Fibroblast of skin of right biceps (primary cell): Measurements from ENCODE around the gene FANCG.

ENCODE experiments used
- DNase-seq: peaks from one replicate; pipeline ENCODE4 v3.0.0-alpha.2; 2013

FANCG gene

DNA sequence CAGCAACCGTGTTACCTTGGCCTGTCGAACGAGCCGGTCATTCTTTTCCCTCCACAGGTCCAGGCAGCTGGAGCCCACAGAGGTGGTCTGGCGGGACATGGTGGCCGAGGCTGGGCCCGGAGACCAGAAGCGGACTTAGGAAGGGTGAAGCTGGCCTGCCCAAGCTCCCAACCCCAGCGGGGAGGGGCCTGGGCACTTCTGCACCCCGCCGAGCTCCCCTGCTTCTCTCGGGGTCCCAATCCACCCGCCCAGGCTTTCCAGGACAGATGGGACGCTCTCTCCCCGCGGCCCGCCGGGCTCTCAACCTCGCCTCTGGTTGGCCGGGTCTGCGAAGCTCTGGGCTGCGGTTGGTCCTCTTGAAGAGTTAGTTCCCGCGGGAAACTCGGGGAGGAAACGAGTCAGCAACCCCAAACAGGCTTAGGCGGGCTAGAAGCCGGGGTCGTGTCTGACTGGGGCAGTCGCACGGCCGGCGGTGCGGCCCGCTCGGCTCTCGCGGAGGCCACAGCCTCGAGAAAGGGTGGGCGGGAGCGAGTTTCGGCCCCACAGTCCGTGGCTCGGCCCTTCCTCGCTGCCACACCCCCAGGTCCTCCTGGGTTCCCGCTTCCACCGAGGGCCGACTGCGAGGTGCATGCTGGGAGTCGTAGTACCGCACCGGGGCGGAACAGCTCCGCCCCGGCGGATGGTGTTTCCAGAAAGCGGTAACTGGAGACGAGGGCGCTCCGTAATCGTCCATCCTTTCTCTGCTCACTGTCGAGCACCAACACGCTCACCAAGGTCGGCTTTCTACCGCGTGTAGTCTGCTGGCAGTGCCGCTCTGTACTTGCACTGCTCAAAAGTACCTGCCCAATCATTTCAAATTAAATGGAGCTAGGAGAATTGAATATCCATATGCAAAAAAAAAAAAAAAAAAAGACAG is at the start of gene FANCG:
Gene FANCG (minus strand): TSS at position 517 of the 916 bp plus-strand sequence. CDS start 418 bp downstream, at position 99.
- DNase-seq: peak; percentile 92

DNA sequence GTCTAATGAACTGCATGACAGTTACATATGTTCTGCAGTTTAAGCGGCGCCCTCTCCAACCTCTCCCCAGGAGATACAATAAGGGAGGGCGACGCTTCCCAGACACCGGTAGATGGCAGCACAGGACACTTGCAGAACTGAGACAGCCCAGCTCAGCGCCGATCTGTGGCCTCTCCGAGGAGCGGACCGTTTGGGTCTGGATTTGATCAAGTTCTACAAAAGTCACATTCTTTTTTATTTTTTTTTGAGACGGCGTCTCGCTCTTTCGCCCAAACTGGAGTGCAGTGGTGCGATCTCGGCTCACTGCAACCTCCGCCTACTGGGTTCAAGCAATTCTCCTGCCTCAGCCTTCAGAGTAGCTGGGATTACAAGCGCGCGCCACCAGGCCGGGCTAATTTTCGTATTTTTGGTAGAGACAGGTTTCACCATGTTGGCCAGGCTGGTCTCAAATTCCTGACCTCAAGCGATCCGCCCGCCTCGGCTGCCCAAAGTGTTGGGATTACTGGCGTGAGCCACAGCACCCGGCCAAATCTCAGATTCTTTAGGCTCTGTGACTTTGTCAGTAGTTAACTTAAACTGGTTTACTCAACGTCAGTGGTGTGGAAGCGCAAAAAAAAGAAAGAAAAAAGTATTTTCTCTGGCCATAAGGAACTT is 37.3 kb upstream of the FANCG start:
- DNase-seq: peak; percentile 93

DNA sequence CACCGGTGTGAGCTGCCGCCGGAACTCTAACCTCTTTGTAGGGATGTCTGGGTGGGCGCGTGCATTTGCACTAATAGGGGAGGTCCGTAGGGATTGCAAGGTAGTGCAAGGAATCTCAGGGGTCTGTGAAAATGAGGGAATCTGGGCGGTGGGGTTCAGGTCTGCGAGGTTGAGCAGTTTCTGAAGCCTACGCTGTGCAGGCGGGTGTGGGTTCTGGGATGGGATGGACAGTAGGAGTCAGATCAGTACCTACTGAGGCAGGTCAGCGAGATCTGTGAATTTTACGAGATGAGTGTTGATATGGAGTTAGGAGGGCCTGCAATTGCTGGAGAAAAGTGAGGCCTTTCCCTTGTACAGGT is 36.8 kb upstream of the FANCG start:
- no peak for DNase-seq

DNA sequence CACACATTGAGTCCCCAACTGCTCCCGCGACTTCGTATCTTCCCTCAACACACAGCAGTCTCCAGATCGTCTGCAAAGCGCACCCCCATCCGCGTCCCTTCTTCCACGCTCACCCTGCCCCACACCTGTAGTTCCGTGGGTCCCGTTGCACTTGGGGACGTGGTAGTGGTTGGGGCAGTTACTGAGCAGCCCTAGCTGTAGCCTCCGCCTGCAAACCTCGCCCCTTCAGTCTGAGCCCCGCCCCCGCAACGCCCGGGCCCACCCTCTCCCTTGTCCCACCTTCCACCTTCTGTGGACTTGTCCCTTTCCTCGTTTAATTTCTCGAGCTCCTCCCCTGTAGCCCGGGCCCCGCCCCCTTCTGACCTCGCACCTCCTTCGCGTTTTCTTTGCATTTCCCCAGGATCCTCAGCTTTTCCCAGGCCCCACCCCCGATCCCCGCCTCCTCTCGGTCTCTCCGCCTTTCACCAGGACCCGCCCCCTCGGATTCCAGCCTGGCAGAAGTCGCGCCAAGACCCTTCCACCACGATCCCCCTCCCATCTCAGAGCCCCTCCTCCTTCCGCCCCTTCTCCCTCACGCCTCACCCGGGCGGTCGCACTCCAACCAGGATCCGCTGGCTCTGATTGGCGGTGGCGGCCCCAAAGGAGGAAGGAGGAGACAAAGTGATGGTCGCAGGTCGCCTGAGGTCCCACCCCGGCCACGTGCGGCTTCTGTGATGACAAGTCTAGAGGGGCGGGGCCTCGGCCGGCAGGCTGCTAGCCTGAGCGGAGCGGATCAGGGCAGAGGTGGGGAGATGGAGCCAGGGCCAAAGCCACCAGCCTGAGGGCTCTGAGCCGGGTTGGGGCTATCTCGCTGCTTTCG is 36.2 kb upstream of the FANCG start, which contains the start of gene ATOSB:
Gene ATOSB (minus strand): TSS at position 183 of the 859 bp plus-strand sequence. CDS start 7,588 bp downstream, outside the sequence.
- peak; percentile 98 for DNase-seq

DNA sequence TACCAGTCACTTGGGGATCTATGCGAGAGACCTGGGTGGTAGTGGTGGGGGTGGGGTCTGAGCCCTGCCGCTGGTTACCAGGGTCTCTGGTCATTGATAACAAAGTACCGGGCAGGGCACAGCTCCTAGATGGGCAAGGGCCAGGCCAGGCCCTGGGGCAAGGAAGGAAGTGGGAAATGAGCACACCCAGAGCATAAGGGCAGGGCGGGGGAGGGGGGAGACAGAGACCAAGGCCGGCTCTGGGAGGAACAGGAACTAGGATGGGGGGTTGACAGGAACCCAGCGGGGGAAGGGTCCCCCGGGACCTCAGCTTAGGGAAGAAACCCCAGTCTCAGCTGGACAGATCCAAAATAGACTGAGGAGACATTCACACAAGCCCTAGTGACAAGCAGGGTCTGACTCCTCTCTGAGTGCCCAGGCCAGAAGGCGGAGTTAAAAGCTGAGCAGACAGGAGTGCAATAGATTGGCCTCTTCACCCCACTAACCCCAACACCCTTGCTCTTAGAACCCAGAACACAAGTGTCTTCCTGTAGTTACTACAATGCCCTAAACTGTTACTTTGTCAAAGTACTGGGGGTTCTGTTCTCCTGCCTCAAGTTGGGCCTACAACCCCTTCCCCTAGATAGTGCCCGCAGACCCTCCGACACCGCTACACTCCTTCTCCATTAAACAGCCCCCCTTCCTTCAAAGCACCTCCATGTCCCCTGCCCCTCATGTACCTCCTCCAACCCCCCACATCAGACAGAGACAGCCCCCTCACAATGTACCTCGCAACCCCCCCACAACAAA is 35.3 kb upstream of the FANCG start:
- DNase-seq: peak; percentile 73

DNA sequence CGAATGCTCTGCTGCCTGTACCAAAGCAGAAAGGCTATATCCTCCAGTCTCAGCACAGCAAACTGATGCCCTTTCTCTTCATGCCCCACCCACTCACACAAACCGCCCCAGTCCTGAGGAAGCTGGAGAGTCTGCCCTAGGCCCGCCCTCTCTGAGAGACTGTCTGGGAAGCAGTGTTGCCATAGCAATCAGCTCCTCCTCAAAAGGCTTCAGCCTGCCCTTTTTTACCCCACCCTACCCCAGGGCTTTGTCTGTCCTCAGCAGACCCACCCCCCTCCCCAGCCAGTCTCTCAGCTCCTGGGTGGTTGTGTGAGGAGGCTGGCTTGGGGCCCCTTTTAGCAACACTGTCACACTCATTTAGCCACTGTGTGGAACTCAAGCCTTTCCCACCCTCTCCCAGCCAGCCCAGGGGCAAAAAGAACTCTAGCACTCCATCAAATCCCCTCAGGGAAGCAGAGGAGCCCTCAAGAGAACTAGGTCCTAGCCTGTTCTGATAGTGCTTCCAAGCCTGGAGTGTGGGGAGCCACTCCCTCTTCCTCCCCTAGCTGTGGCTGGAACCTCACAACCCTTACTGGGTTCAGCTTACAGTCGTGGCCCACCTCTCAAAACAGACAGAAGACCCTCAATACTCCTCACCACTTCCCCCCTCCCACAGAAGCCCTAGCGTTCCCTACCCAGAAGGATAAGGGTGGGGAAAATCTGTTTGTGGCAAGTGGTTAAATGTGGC is 34.5 kb upstream of the FANCG start:
- DNase-seq: peak; percentile 98

DNA sequence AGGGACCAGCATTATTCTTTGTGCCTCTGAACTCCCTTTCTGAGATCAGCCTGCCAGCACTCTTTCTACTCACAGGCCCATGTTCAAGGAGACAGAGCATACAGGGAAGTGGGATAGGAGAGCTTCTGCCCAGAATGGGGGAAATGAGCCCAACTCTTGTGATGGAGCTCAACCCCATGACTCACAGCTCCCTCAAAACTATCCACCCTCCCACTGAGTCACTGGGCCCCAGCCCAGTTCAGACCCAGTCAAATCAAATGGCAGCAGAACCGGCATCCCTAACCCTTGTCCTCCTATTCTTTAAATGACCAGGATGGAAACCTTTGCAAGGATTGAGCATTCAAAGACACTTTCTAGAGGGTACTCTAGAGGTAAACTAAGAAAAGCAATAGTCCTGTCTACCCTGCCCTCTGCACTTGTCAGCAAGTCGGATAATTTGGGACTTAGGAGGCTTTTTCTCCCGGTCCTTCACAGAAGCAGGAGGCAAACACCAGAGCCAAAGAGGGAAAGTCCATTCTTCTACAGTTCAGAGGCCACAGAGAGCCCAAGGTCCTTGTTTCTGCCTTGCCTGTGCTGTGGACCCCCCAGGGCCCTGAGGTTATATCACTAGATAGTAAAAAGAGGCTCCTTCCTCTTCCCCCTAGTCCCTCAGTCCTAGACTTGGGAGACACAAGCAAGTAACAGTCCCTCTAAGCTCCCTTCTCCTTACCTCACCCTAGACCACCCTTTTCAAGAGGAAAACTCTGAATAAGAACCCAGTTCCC is 32.7 kb upstream of the FANCG start:
- DNase-seq: peak; percentile 79

DNA sequence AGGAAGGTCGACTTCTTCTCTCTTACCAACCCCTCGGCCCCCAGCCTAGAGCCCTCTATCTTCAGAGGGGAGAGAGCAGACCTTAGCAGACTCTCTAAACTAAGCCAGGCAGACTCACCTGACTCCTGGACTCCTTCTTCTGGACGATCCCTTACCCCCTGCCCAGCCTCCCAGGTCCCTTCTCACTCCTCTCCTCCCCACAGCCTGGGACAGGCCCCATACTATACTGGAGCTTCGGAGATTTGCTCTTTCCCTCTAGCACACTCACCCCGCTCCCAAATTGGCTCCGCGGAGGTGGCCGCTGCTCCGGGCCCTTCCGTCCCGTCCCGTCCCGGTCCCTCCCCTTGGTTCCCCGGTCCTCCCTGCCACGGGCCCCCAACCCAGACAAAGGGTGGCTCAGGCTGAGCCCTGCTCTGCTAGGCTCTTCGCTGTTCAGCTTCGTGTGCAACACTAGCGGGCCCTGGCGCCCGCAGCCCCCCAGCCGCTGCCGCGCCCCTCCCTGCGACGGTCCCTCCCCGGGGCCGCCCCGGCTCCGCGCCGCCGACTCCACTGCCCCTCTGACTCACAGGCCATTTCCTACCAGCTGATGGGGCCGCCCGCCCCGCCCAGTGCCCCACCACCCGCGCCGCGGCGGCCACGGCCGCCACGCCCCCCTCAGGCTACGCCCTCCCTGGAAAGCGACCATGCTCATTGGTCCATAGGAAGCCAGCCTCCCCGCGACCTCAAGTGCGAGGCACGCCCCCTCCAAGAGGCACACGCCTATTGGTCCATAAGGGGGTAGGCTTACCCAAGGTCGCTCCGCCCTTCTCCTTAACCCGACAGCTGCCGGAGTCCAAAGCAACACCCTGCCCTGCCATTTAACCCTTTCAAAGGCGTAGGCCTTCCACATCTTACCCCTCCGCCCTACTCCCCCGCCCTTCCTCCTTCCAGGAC is 31.5 kb upstream of the FANCG start:
- DNase-seq: peak; percentile 99

DNA sequence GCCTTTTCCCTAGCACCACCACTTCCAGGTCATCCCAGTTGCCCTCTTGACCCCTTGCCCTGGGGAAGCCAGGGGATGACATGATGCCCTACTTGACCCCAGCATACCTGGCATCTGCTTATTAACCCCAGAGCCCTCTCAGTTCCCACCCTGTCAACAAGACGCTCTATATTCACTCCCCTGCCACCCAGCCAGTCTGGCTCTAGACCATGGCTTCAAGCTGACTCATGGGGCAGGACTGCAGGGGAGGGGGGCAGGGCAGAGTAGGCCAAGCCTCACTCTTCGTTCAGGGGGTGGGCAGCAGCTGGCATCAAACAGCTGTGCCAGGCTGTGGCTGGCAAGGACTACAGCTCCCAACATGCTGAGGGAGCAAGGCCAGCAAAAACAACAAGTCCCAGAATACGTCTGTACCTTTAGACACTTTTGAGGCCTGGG is 30.6 kb upstream of the FANCG start:
- DNase-seq: peak; percentile 66

DNA sequence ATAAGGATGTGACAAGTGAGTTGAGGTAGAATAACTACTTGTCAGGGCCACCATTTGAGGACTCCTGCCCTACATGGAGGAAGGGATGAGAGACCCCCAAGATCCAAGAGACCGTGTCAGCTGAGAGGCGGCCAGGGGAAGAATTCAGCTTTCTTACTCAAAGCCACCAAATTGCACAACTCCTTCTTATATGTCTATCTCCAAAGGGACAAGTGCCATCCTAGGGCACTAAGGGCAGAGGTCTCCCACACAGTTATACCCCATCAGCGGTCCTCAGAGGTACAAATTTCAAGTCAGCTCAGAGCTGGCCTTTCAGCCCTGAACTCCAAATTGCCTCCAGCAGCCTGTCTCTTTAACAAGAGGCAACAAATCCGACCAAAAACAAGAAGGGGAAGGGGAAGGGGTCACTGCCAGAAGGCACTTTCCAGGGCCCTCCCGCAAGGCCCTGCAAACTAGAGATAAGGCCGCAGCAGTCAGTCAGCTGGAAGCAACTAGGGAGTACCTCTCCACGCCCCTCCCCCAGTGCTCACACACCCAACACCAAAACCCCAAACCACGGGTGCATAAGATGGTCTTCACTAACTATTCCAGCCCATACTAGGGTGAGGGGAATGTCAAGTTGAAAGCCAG is 29.3 kb upstream of the FANCG start:
- DNase-seq: no peak

DNA sequence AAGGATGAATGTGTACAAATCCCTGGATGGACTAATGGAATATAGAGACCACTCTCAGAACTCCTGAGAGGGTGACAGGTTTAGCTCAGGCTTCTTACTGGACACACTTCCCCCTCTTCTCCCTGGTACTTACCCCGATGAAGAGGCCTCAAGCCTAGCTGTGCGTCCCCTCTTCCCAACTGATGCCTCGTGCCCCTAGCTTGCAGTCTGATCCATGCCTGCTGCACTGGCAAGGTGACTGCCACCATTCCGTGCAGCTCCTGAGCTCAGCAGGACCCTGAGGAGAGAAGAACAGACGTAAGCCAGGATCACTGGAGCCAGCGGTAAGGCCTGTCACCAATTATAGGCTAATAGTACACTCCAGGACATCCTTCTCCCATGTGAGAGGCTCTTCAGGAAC is 28.7 kb upstream of the FANCG start:
- DNase-seq: no peak

DNA sequence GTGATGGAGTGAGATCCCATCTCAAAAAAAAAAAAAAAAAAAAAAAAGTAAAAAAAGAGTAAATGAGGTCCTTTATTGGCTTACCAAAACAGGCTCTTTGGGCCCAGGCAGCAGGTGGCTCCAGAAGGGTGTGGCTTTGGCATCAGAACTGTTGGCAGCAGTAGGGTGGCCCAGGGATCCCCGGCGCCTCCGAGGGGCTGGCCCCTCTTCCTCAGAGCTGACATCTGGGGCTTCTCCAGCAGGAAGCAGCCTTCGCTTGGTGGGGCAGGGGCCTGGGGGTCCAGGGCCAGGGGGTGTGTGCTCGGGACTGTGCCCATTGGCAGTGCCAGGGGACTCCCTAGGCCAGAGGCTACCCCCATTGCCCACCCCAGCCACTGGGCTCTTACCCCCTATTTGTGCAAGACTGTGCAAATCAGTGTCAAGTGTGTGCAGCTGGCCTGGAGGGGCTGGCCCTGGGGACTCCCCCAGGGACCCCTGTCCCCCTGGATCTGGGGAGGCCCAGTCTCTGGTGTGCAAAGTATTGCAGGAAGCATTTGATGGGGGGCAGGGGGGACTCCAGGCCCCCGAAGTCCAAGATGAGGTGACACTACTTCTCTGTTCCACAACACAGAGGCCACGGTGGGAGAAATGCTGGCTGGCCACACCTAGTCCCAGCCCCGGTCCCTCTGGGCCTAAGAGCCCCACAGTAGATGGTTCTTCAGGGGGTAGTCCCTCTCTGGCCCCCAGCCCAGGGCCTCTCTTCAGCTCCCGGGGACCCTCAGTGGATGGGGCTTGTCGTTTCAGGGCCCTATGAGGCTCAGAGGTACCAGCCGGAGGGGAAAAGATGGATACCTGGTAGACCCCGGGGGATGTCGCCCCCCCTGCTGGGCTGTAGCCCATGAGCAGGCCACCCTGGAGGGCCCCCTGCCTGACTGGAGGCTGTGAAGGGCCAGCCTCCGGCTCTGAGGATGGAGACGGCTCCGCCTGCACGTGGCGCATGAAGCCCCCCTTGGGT is 27.9 kb upstream of the FANCG start:
- no peak for DNase-seq

DNA sequence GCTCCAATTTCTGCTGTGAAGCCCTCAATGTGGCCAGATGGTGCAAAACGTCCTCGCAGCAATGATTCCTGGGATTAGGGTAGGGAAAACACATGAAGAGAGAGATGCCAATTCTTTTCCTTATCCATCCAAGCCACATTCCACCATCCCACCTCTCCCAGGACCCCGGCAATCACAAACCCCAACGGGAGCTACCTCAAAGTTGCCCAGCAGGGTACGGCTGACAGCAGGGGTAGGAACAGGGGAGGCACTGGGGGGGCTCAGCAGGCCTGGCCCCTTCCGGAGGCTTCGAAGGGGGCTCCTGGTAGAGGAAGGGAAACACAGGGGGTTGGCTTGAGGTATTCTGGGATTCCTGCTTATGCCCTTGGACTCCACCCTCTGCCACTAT is 26.6 kb upstream of the FANCG start:
- no peak for DNase-seq

DNA sequence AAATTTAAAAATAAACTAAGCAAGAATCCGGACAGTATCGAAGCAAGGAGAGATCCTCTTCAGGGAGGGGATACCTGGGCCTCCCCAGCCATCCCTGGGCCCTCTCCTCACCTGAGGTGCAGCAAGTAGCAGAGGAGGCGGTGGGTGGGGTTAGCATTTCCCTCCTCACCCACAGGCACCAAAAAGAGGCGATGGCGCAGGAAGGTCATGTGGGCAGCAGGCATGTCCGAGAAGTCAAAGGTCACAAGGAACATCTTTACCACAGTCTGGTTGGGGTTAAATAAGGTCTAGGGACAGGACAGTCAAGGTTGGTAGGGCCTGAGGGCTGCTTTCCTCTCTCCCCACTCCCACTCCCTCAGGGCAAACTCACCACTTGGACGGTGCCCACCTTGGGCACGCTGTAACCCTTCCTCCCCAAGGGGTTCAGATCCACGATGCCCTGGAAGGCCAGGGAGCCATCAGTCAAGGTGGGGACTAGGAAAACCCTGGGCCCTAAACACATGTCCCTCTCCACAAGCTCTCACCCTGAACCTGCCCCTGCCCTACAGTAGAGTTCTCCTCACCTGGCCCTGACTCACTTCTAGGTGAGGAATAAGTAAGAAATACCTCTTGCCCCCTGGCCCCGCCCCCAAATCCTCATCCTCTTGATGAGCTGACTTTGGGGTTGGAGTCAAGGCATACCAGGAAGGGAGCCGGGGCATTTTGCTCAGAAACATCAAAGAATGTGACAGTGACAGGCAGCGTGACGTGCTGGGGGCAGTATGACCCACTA is 26.0 kb upstream of the FANCG start:
- DNase-seq: no peak

DNA sequence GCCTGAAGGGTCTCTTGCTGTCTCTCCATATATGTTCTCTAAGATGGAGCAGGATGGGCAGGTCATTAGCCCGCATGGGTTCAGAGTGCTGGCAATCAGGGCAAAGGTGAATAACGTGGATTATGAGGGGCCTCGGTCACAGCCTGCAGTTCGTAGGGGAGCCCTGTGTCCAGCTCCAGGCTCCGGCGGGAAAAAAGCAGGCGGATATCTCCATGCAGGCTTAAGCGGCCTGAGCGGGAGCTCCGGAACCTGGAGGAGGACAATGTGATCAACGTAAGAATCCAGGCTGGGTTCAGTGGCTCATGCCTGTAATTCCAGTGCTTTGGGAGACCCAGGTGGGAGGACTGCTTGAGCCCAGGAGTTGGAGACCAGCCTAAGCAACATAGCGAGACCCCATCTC is 25.4 kb upstream of the FANCG start:
- DNase-seq: no peak

DNA sequence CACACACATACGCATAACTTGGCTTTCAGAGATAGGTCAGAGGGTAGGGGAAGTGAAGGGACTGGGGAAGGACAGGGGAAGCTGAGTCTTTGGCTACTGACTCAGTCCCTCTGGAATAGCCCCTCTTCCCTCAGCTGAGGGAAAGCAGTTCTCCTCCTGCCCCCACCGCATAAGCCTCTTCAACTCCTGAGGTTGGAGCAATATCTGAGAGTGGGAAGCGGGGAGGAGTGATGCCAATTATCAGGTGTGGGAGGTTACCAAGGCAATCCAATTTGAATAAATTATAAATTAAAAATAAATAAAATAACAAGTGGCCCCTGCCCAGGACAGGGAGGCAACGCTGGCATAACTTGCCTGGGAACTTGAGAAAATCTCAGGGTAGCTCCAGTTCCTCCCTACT is 24.8 kb upstream of the FANCG start:
- no peak for DNase-seq

DNA sequence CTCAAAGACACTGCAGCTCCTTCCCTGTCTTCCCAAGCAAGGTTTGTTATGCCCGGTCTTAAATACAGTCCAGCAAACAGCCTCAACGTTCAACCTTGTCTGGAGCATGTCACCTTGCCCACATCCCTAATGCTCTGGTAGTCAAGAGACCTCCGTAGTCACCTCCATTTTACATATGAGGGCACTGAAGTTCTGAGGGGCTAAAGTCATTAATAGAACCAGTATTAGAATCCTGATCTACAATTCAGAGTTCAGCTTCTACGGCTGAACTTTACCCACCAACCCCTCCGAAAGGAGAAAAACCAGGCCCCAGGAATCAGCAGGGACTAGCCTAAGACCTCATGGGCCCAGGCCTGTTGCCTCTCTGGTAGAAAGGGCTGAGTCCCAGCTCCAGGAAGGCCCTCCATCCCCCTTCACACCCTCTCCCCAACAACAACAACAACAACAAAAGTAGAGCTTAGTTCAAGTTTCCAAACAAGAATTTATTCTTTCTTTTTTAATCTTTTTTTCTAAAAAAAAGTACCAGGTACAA is 24.0 kb upstream of the FANCG start:
- DNase-seq: no peak
